DMS114 treated with DMSO at 0.1 percent for 48 hours (cell line): ENCODE measurements around the gene MN1.

ENCODE experiments used
- DNase-seq: peaks from one replicate; lab custom pipeline; 2025; ENCODE audit not compliant: unreplicated experiment; lab: John Stamatoyannopoulos, UW

MN1 gene

DNA sequence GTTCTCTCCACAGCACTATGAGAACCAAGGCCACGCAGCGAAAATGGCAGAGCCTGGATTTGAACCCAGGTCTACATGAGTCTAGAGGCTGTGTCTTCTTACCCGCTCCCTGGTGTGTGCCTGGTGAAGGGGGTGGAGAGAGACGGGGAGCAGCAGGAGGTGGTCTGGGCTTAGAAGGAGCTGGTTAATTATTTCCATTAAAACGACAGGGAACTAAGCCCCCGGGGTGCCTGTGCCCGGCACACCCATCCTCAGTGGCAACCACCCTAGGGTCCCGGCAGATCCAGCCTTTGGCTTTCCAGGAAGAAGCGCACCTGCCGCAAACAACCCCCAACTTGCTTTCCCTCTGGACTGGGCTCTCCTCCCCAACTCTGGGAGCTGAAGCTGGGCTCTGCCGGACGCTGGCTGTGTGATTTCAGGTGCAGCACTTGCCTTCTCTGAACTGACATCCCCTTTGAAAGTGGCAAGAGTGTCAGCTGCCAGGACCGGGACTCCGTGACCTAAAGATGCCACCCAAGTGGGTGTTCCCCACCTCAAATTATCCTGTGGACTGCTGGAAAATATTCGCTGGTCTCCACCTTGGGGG is 35.8 kb downstream of the MN1 start:
- DNase-seq = no peak

DNA sequence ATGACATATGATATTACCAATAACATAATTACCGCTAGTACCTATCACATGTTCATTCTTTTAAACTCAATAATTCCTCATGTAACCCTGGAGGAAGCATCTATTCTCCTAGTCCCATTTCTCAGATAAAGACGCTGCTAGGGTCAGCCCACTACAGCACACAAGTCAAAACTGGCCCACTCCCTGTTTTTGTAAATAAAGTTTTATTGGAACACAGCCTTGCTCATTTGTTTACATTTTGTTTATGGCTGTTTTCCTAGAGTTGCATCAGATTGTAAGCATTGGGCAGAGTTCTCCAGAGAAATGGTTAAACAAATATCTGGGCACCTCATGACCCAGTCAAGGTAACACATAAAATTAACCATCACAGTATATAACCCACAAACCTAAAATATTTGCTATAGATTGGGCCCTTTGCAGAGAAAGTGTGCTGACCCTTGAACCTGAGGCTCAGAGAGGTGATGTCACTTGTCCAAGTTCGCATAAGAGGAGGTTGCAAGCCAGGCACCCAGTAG is 36.8 kb downstream of the MN1 start:
- no peak for DNase-seq

DNA sequence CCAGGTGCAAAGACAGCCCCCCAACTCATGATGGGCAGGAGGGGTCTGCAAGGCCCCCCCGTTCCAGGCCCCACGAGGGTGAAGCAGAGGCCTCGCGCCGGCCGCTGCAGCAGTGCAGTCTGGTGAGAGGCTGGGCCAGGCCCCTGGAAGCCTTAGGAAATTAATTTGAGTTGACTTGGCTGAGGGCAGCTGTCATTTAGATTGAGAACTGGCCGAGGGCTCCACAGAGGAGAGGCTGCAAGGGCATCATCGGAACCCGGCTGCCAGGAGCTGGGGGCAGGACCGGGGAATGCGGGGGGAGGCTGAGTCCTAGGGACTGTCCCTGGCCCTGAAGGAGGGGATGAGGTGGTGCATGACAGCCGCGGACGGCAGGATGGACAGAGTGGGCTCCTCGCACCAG is 39.9 kb downstream of the MN1 start:
- no peak for DNase-seq

DNA sequence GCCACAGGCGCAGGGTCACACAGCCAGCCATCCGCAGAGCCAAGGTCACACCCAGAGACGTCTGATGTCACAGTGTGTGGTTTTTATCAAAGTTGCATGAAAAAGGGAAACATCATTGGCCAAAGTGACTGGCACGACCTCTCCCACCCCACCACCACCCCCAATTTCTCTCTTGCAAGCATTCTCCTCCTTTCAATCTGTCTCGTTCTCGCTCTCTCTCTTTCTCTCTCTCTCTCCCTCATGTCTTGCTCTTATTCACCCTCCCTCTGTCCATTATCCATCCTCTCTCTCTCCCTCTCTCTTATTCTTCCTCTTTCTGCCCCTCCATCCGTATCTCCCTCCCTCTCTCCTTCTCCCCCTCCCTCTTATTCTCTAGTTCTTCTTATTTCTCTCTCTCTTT is 40.6 kb downstream of the MN1 start:
- DNase-seq = no peak

DNA sequence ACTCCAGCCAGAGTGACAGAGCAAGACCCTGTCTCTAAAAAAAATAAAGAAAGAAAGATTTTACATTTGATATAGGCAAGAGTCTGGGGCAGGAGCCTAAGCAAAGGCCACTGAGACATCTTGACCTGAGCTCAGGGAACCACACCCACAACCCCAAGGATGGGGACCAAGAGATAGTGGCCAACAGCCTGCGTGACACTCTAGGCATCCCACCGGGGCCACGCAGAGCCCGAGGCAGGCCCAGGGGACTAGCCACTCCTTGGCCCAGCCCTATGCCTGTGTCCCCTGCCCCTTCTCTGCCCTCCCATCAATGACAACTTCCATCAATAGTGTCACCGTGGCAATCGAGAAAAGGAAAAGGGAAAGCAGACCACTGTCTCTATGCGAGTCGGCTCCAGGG is 41.1 kb downstream of the MN1 start:
- no peak for DNase-seq

DNA sequence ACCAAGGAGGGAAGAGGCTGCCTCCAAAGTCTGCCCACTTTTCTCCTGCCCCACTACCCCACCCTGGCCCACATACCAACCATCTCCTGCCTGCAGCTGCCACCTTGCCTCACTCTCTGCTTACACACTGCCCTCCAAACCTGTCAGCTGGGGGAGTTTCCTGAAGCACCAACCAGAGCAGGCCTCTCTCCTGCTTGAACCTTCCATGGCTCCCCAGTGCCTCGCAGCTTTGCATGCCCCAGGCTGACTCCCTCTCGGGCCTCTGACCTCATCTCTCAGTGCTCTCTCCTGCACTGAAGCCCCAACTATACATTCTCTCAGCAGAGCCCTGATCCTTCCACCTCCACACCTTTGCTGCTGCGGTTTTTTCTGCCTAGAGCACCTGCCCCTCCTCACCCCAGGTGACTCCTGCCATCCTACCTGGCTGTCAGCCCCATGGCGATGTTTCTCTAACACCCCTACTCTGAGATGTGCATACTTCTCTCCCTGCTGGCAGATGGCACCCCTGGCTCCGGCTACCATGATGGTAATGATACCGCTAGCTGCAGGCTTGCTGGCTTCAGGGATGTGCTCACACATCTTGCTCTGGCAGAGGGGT is 43.5 kb downstream of the MN1 start:
- DNase-seq = no peak

DNA sequence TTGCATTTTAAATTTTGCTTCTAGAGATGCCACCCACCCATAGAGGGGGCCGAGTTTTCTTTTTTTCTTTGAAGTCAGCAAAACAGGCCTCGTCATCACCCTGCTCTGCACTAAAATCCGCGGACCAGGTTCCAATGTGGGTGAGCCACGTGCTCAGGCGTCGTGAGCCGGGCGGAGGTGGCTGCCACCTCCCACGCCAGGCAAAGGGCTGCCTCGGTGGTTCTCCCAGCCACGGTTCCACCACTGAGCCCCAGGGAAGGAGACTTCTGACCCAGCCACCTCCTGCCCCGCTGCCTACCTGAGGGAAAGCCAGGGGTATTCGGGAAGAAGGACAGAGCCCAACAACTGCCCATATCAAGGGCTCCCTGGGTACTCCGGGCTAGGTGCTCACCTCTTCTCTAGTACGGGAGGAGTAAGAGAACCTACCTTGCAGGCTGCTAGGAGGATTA is 45.3 kb downstream of the MN1 start:
- no peak for DNase-seq

DNA sequence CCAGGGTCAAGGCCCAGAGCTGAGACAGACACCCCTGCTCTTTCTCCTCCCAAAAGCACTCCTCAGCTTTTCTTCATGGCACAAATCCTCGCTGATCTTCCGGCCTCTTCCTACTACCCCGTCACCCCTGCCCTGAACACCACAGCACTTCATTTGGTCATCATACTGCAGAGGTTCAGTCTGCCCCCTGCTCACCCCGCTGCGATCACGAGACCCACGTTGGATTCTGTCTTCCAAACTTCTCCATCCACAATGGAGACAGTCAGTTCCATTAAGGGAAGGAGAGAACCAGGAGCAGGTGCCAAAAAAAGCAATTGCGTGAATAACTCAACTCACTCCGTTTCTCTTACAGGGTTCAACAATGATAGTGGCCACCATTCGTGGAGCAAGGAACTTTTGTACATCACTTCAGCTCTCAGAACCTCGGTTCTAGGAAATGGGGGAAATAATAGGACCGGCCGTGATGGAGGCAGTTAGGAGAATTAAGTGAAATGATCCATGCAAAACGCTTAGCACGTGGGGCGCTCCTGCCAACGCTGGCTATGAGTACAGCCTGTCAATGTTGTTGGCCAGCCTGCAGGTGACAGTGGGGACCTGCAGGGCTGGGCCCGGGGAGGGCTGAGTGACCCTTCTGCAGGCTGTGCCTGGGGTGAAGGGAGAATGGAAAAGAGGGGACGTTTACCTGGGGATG is 45.9 kb downstream of the MN1 start:
- DNase-seq = no peak

DNA sequence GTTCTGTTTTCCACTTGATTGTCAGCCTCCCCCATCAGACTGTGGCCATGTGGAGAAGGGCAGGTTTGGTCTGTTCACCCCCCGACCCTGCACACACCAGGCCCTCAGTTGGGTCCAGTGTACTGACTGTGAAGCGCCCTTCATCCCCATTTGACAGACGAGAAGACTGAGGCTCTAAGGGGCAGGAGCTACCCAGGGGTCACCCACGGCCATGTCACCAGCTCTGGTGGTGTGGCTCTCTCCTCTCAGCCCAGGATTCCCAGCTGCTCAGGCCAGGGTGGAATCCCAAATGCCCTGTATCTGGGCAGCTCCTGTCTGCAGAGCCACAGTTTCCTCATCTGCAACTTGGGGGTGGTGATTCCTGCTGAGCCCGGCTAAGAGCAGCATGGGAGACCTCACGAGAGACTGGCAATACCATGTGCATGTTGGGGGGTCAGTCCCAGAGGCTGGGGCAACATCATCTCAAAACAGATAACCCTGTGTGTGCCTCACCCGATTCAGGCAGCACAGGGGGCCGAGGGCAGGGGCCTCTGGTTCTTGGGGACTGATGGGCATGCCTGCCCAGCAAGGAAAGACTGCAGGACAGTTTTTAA is 46.6 kb downstream of the MN1 start:
- no peak for DNase-seq

DNA sequence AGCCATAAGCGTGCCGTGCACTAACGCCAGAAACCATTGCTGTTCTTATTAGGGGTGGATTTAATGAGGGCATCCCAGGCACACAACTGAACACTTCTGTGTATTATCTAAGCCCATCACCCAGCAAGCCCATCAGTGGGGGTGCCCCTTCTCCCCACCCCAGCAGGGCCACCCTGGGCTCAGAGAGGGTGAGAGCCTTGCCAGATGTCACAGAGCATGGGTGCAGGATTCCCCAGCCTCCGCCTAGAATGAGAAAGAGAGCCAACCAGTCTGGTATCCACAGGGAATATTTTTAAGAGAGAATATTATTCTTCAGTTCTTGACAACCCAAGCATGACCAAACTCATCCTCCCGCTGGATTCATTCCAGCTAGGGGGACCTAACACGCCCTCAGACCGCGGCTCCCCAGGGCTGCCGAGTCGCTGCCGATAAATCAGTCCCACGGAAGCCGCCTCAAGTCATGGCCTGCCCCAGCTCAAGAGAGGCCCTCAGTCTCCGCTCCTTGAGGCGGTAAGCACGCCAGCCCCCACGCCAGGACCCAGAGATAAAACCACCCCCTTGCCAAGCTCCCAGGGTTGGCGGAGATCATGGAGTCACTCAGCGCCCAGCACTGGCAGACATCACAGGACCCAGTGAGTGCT is 47.2 kb downstream of the MN1 start:
- DNase-seq = no peak

DNA sequence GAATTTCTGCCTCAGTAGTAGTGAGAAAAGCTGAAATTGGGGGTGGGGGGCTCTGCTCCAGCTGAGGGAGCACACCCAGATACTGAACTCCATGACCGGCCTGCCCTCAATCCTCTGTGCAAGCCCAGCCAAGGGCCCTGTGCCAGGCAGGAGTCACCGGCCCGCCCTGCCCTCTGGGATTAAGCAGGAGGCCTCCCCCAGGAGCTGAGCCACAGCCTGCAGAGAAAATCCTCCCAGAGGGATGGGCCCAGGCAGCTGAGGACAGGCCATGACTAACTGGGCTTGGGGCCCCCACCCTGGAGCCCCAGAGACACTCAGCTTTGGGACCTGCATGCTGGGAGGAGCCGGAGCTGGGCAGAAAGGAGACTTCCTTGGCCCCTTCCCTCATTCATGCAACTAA is 48.8 kb downstream of the MN1 start:
- DNase-seq = no peak

DNA sequence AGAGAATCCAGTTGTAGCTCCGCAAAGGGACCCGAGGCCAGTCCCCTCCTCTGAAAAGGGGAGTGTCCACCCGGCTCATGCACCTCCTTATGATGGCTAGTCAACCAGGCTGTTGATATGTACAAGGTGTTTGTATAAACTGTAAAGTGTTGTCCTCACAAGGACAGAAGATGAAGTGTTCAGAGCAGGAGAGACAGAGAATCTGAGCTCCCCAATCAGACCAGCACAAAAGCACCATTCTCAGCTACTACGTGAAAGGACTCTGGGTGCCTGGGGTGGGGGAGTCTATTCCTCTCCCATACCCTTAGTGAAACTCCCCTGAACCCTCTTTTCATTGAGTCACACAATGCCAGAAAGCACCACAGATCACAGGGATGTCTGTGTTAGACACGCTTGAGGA is 49.4 kb downstream of the MN1 start:
- no peak for DNase-seq

DNA sequence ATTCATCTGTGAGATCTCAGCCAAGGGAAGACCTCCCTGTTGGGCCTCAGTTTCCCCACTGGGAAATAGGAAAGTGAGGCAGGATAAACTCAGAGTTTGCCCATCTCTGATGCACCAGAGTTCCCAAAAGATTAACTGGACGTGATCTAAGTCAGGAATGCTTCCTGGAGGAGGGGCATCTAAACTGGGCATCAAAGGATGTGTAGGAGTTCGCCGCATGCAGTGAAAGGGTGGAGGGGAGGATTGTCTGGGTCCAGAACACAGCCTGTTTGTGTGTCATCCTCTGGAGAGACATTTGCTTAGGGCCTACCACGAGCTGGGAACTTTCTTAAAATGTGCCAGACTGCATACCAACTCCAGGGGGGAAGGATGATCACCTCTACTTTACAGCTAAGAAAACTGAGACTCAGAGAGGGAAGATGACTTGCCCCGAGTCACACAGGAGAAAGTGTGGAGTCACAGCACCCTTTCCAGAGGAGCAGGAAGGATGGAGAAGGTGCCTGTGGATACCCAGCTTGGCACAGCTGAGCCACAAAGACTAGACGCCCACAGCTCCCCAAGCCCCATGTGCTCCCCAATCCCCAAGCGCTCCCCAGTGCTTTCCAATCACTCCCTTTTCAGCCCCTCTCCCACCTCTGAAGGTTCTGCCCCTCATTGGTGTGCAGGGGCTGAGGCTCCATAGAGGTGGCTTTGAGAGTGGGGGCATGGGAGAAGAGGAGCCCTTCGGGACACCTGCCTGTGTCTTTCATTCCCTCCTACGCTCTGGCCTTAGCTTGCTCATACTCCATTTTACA is 50.1 kb downstream of the MN1 start:
- no peak for DNase-seq

DNA sequence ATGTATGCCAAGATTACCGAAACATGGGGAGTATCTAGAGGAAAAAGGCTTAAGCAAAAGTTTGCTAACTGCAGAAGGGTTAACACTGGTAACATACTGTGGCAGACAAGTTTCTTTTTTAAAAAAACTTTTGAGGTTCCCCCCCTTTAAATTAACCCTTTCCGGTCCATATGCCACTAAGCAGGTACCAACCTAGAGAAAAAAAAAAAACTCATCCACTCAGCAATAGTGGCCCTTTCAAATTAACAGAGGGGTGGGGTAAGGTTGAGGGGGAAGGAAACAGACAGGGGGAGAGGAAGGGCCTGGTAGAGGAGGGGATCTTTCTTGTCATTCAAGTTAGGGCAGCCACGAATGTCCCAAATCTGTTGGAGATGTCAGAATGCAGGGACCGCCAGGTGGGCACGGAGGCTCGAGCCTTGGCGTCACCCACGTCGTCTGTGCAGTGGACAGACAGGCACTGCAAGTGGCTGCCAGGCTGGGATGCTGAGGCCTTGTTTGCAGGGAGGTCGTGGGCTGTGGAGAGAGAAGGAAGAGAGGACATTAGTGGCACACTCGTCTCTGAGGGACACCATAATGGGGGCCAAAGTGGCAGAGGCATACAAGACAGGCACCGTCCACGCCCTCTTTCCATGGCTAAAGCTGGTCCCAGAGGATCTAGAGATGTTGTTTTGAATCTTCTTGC is 50.8 kb downstream of the MN1 start:
- no peak for DNase-seq

DNA sequence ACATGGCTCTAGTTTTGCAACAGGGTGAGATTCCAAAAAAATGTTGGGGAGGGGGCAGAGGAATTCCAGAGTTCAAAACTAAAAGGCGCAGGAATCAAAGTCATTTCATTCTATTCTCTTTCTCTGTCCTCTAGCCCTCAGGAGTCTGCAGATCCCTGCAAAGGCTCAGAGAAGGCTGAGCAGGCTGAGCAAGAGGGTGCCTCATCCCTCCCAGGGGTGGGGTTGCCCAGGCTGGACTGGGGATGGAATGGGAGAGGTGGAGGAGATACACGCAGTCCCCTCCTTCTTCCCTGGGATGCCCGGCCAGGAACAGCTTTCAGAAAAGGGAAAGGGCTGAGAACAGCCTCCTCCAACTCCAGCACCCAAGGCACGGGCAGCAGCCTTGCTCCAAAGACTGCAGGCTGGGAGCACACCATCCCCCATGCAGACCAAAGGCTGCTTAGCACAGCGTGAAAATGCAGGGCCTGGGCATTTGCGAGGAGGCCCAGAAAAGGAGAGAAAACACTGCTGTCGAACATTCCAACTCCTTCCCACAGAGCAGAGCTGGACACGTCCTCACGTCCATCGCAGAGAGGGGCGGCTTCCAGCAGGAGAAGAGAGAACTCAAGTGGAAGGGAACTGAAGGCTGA is 51.8 kb downstream of the MN1 start:
- DNase-seq = no peak

DNA sequence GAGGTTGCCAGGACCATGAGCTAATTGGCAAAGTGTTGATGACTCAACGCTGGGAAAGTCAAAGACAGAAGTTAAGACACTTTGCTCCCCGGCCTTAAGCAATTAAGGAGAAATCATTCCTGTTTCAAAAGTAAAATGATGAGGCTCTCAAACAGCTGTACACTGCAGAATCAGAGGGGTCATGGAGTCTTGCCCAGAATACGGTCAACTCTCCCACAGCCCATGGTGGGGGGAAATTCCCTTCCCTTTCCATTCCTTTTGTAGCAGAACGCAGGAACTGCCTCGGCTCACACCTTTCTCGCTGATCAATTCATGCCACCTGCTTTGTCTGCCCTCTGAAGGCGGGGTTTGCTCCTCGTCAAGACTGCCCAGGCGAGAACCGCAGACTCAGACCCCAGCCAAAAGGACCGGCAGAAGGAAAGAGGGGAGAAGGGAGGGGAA is 52.8 kb downstream of the MN1 start:
- no peak for DNase-seq

DNA sequence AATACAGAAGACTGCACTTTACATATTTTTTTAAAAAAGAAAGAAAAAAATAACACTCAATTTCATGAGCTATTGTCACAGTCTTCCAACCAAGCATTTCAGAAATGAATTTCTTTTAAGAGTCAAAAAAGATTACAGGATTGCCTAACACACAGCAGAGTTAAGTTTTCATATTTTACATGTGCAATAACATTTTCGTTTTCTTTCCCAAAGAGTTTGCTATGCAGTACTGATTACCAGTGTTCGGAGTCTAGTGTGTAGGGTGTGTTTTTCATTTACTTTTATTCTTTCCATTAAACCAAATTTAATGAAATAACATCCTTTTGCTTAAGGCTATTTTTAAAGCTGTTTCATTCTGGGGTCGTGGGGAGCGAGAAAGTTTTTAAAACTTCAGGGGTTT is 53.2 kb downstream of the MN1 start:
- DNase-seq = no peak

DNA sequence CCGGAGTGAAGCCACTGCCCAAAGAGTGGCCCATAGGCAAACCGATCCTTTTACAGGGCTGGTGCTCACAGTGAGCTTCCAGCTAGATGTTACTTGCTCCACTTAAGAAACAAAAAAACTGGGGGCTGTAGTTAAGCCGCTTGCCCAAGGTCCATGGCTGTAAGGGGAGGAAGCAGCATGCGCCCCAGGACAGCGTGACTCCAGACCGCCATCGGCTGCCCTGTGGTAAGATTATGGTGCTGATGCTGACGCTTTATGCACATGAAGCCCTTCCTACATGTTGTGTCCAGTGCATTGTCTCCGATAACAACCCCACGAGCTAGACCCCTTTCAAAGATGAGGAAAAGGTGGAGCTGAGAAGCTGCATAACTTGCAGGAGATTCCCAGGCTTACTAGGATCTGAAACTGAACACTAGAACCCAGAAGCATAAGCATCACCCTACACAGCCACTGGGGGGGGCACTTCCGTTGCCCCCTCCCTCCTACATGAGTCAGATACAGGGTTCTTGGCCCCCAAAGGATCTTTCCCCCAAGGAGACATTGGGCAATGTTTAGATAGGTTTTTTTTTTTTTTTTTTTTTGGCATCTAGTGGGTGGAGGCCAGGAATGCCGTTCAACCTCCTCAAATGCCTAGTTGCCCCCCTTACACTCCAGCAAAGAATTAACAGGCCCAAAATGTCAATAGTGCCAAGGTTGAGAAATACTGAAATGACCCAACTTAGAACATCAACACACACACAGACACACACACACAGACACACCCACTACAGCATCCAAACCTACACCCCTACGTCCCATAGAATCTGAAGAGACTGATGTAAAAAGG is 53.9 kb downstream of the MN1 start:
- no peak for DNase-seq

DNA sequence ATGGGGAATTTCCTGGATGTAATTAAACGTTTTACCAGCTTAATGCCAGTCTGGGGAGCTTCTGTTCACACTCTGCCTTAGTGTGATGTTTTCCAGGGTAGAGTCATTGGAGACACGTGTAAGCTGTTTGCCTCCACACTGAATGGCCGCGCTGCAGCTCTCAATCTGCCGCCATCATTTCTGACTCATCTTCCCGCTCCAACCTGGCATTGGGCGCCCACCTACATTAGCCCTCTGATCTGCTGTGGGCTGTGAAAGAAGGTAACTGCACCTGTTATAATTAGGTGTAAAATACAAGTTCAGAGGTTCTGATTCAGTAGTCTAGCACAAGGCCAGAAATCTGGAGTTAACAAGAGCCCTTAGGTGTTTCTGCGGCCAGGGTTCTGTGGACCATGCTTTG is 54.6 kb downstream of the MN1 start:
- DNase-seq = no peak
